Daoy (cell line): ENCODE results near the gene RNF181. TPM values are rescaled to one million over a fixed set of nuclear protein-coding genes. Genes with fewer than 3 reads are reported as not detected.
A peak's percentile ranks its signal among the peaks of the same experiment; 100 is the strongest.
"Not testable (repeated sequence)": the region's sequence is repeated elsewhere in the genome, so short reads cannot be mapped to it uniquely, and the experiment has no call there.

Source experiments
- DNase-seq: peaks from one replicate; pipeline ENCODE4 v3.0.0-alpha.2; 2015; ENCODE audit warnings: low read depth
- total RNA-seq: library from RNA; depleted of rRNA; stranded (reverse); fragments of >200 nt; shearing (Covaris generic); gene quantifications from 2 replicates; pipeline ENCODE4 v1.2.3, GENCODE V29; 2014

Gene RNF181
- total RNA-seq, 1 experiment from 2014 or later: 314 TPM

- DNase-seq: no peak
Observed at GRCh38 chr2:85596486-85597143, 1.1 kb downstream of the RNF181 start.

- no peak for DNase-seq
Observed at GRCh38 chr2:85597241-85597640, 1.7 kb downstream of the RNF181 start.

GRCh38 chr2:85598594-85599340 is 3.2 kb downstream of the RNF181 start:
- no peak for DNase-seq

- no peak for DNase-seq
Observed at GRCh38 chr2:85599468-85600234, 4.1 kb downstream of the RNF181 start.

DNA sequence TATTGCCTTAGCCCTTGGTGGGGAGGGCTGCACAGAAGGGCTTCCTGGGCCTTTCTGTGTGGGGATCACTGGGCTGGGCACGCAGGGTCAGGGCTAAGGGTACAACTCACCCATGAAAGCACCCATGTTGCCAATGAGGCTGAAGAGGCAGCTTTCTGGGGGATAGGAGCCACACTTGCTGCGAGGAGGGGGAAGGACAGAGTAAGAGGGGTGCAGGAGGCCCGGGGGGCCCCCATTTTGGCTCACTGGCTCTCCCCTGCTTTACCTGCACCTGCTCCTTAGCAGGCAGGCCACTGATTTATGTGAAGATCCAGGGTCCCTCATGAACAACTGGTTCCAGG is 4.7 kb downstream of the RNF181 start:
- no peak for DNase-seq

GRCh38 chr2:85600951-85601770 is 5.6 kb downstream of the RNF181 start:
- no peak for DNase-seq

GRCh38 chr2:85601771-85602475 is 6.4 kb downstream of the RNF181 start:
- peak; percentile 39 for DNase-seq

GRCh38 chr2:85602476-85603234 is 7.1 kb downstream of the RNF181 start, which contains the start of gene TMEM150A:
TSS of gene TMEM150A (minus strand) at chr2:85602698. CDS start at chr2:85601948, 750 bp downstream.
- DNase-seq: peak; percentile 93

DNA sequence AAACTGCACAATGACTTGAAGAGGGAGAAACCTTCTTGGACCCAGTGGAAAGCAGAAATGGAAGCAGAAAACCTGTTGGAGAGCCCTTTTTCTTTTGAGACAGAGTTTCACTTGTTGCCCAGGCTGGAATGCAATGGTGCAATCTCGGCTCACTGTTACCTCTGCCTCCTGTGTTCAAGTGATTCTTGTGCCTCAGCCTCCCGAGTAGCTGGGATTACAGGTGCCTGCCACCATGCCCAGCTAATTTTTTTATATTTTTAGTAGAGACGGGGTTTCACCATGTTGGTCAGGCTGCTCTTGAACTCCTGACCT is 8.5 kb downstream of the RNF181 start:
- not testable (repeated sequence) for DNase-seq

GRCh38 chr2:85604568-85605339 is 9.2 kb downstream of the RNF181 start:
- no peak for DNase-seq

GRCh38 chr2:85605406-85606115 is 10.0 kb downstream of the RNF181 start:
- peak; percentile 29 for DNase-seq

DNA sequence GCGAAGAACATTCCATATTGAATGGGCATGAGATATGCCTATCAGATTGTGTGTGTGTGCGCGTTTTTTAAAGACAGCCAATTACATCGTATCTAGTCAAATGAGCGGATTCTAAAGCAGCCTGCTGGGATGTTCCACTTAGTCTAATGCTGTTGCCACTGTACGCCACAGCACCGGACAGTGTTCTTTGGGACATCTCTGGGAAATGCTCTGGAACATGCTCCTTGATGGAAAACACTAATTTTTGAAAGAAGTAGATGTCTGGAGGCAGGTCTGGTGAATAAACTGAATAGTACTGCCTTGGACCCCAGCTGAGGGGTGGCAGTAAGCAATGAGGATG is 10.5 kb downstream of the RNF181 start:
- DNase-seq: no peak

DNA sequence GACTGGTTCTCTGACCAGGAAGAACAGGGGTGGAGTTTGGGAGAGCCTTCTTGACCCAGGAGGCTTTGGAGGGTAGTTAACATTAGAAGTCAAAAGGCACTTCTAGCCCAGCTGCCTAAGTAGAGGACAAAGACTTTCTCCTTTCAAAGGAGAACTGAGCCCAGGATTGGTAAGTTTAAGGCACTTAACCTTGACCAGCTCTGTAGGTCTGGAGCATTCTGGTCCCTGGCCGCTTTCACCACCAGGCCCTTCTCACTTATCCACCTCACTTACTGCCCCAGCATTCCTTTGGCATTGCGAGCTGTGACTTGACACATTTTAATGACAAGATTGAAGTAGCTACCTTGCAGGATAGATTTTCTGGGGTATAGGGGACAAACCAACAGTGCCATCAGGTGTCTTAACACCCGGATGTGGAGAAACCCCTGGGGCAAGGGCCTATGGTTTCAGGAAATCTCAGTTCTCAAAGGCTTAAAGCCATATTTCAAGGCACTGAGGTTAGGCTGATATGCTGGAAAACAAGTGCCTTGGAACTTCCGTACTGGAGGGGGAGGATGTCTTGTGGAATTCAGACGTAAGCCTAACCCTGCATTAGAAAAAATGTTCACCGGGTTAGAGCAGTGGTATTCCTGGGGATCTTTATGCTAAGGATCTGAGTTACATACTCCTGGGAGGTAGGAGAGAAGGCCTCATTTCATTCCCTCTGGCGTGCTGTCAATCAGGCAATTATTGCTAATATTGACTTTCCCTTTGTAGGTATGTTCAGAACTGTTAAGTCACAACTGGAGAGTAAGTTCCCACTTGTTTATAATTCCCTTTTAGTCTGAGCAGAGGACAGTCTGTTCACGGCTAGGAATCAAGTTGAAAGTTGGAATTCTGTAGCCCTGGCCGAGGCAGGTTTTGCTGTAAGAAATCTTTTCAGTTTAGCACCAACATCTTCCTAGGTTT is 12.0 kb downstream of the RNF181 start:
- no peak for DNase-seq

- DNase-seq: no peak
Observed at GRCh38 chr2:85611217-85611704, 15.7 kb downstream of the RNF181 start.

- DNase-seq: peak; percentile 84
Observed at GRCh38 chr2:85611705-85612587, 16.4 kb downstream of the RNF181 start, which contains the start of gene C2orf68. TSS of gene C2orf68 (minus strand) at chr2:85612066. CDS start at chr2:85611984, 82 bp downstream.

DNA sequence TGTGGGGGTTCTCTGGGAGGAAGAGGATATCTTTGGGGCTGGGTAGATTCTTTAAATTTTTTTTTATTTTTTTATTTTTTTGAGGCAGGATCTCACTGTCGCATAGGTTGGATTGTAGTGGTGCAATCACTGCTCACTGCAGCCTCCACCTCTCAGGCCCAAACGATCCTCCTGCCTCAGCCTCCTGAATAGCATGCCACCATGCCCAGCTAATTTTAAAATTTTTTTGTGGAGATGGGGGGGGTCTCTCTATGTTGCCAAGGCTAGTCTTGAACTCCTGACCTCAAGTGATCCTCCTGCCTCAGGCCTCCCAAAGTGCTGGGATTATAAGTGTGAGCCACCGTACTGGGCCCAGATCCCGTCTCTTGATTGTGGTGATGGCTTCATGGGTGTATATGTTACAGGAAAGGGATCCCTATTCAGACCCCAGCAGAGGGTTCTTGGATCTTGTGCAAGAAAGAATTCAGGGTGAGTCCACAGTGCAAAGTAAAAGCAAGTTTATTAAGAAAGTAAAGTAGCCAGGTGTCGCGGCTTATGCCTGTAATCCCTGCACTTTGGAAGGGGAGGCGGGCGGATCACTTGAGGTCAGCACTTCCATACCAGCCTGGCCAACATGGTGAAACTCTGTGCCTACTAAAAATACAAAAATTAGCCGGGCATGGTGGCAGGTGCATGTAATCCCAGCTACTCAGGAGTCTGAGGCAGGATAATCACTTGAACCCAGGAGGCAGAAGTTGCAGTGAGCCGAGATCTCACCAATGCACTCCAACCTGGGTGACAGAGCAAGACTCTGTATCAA is 18.4 kb downstream of the RNF181 start:
- DNase-seq: no peak
